ENCODE results near the gene GLG1. TPM values are rescaled to one million over a fixed set of nuclear protein-coding genes. Genes with fewer than 3 reads are reported as not detected.

GLG1 gene
- total and polyA plus RNA-seq, 2 donors: 74.8 to 164 TPM

GRCh38 chr16:74577882-74578366 is 29.0 kb downstream of the GLG1 start:
- H3K4me1 ChIP-seq (ENCODE audit: insufficient read depth): no peaks in the 10 kb centered on the region
- WGBS: 57% methylated on average over 2 of the region's 2 CpGs

GRCh38 chr16:74575807-74576643 is 30.9 kb downstream of the GLG1 start:
- no peaks in the 10 kb centered on the region for H3K36me3 ChIP-seq (ENCODE audit: insufficient read depth)
- H3K4me3 ChIP-seq (ENCODE audit: low read depth, low read length): no peak overlapping the region
- no peak overlapping the region for H3K27ac ChIP-seq (ENCODE audit: low read depth)
- DNase-seq (ENCODE audit: extremely low spot score): no peak
- no peaks in the 10 kb centered on the region for H3K4me1 ChIP-seq (ENCODE audit: insufficient read depth)
- WGBS: 88% methylated on average over 12 of the region's 12 CpGs

More at GRCh38 chr16:74577882-74578366, 29.0 kb downstream of the GLG1 start:
- DNase-seq (ENCODE audit: extremely low spot score): no peak
- Histone ChIP-seq H3K27ac (ENCODE audit: low read depth) (no peak overlapping the region), H3K36me3 (ENCODE audit: insufficient read depth) (no peaks in the 10 kb centered on the region), H3K4me3 (ENCODE audit: low read depth, low read length) (no peak overlapping the region)

GRCh38 chr16:74575175-74575806 is 31.6 kb downstream of the GLG1 start:
- Histone ChIP-seq H3K4me3 (ENCODE audit: low read depth, low read length) (no peak overlapping the region), H3K4me1 (ENCODE audit: insufficient read depth) (no peaks in the 10 kb centered on the region), H3K36me3 (ENCODE audit: insufficient read depth) (no peaks in the 10 kb centered on the region), H3K27ac (ENCODE audit: low read depth) (no peak overlapping the region)
- DNase-seq (ENCODE audit: extremely low spot score): no peak
- 91% methylated on average over 7 of the region's 7 CpGs for WGBS

- no peaks in the 10 kb centered on the region for H3K4me1 ChIP-seq (ENCODE audit: insufficient read depth)
- no peak for DNase-seq (ENCODE audit: extremely low spot score)
Measured at GRCh38 chr16:74574146-74574545, 32.8 kb downstream of the GLG1 start.

GRCh38 chr16:74573622-74574021 is 33.3 kb downstream of the GLG1 start:
- Histone ChIP-seq H3K4me3 (ENCODE audit: low read depth, low read length) (no peak overlapping the region), H3K27ac (ENCODE audit: low read depth) (no peak overlapping the region), H3K36me3 (ENCODE audit: insufficient read depth) (no peaks in the 10 kb centered on the region), H3K4me1 (ENCODE audit: insufficient read depth) (peaks cover 1% of the 10 kb centered on the region)
- WGBS: 85% methylated on average over 8 of the region's 8 CpGs
- no peak for DNase-seq (ENCODE audit: extremely low spot score)

More at GRCh38 chr16:74574146-74574545, 32.8 kb downstream of the GLG1 start:
- 62% methylated on average over 2 of the region's 2 CpGs for WGBS
- H3K36me3 ChIP-seq (ENCODE audit: insufficient read depth): no peaks in the 10 kb centered on the region
- no peak overlapping the region for H3K27ac ChIP-seq (ENCODE audit: low read depth)
- H3K4me3 ChIP-seq (ENCODE audit: low read depth, low read length): no peak overlapping the region

- H3K27ac ChIP-seq (ENCODE audit: low read depth): no peak overlapping the region
- no peak for DNase-seq (ENCODE audit: extremely low spot score)
- H3K4me3 ChIP-seq (ENCODE audit: low read depth, low read length): no peak overlapping the region
- no peaks in the 10 kb centered on the region for H3K36me3 ChIP-seq (ENCODE audit: insufficient read depth)
- H3K4me1 ChIP-seq (ENCODE audit: insufficient read depth): peaks cover 1% of the 10 kb centered on the region
- 91% methylated on average over 5 of the region's 5 CpGs for WGBS
Measured at GRCh38 chr16:74570412-74571301, 36.3 kb downstream of the GLG1 start.

GRCh38 chr16:74568961-74569631 is 37.8 kb downstream of the GLG1 start:
- Histone ChIP-seq H3K27ac (ENCODE audit: low read depth) (no peak overlapping the region), H3K36me3 (ENCODE audit: insufficient read depth) (no peaks in the 10 kb centered on the region), H3K4me3 (ENCODE audit: low read depth, low read length) (no peak overlapping the region), H3K4me1 (ENCODE audit: insufficient read depth) (peaks cover 1% of the 10 kb centered on the region)
- DNase-seq (ENCODE audit: extremely low spot score): no peak
- 67% methylated on average over 5 of the region's 5 CpGs for WGBS

GRCh38 chr16:74567901-74568300 is 39.0 kb downstream of the GLG1 start:
- H3K27ac ChIP-seq (ENCODE audit: low read depth): no peak overlapping the region
- H3K36me3 ChIP-seq (ENCODE audit: insufficient read depth): no peaks in the 10 kb centered on the region
- no peak overlapping the region for H3K4me3 ChIP-seq (ENCODE audit: low read depth, low read length)
- no peak for DNase-seq (ENCODE audit: extremely low spot score)
- H3K4me1 ChIP-seq (ENCODE audit: insufficient read depth): peaks cover 1% of the 10 kb centered on the region
- WGBS: 85% methylated on average over 2 of the region's 2 CpGs

- Histone ChIP-seq H3K36me3 (ENCODE audit: insufficient read depth) (no peaks in the 10 kb centered on the region), H3K27ac (ENCODE audit: low read depth) (no peak overlapping the region), H3K4me3 (ENCODE audit: low read depth, low read length) (no peak overlapping the region), H3K4me1 (ENCODE audit: insufficient read depth) (peaks cover 1% of the 10 kb centered on the region)
- 95% methylated on average over 5 of the region's 5 CpGs for WGBS
- DNase-seq (ENCODE audit: extremely low spot score): no peak
Measured at GRCh38 chr16:74565378-74565777, 41.5 kb downstream of the GLG1 start.

- WGBS: 95% methylated on average over 1 of the region's 1 CpG
- peaks cover 1% of the 10 kb centered on the region for H3K4me1 ChIP-seq (ENCODE audit: insufficient read depth)
Measured at GRCh38 chr16:74564451-74564984, 42.4 kb downstream of the GLG1 start.

GRCh38 chr16:74563828-74564263 is 43.1 kb downstream of the GLG1 start:
- 78% methylated on average over 7 of the region's 7 CpGs for WGBS
- Histone ChIP-seq H3K4me3 (ENCODE audit: low read depth, low read length) (no peak overlapping the region), H3K36me3 (ENCODE audit: insufficient read depth) (no peaks in the 10 kb centered on the region), H3K27ac (ENCODE audit: low read depth) (no peak overlapping the region), H3K4me1 (ENCODE audit: insufficient read depth) (no peaks in the 10 kb centered on the region)
- no peak for DNase-seq (ENCODE audit: extremely low spot score)

More at GRCh38 chr16:74564451-74564984, 42.4 kb downstream of the GLG1 start:
- Histone ChIP-seq H3K4me3 (ENCODE audit: low read depth, low read length) (no peak overlapping the region), H3K27ac (ENCODE audit: low read depth) (no peak overlapping the region), H3K36me3 (ENCODE audit: insufficient read depth) (no peaks in the 10 kb centered on the region)
- no peak for DNase-seq (ENCODE audit: extremely low spot score)

GRCh38 chr16:74562117-74562516 is 44.8 kb downstream of the GLG1 start:
- no peaks in the 10 kb centered on the region for H3K36me3 ChIP-seq (ENCODE audit: insufficient read depth)
- no peak for DNase-seq (ENCODE audit: extremely low spot score)

More at GRCh38 chr16:74562117-74562516, 44.8 kb downstream of the GLG1 start:
- H3K27ac ChIP-seq (ENCODE audit: low read depth): no peak overlapping the region
- no peaks in the 10 kb centered on the region for H3K4me1 ChIP-seq (ENCODE audit: insufficient read depth)
- no peak overlapping the region for H3K4me3 ChIP-seq (ENCODE audit: low read depth, low read length)
- 92% methylated on average over 1 of the region's 1 CpG for WGBS

Measured in urinary bladder (tissue), 4 donors.